ENCODE results near the gene CAST.

GRCh38 chr5:96633820-96634219 lies 28.4 kb upstream of the CAST start:
- TF ChIP-seq, protein P1, sequence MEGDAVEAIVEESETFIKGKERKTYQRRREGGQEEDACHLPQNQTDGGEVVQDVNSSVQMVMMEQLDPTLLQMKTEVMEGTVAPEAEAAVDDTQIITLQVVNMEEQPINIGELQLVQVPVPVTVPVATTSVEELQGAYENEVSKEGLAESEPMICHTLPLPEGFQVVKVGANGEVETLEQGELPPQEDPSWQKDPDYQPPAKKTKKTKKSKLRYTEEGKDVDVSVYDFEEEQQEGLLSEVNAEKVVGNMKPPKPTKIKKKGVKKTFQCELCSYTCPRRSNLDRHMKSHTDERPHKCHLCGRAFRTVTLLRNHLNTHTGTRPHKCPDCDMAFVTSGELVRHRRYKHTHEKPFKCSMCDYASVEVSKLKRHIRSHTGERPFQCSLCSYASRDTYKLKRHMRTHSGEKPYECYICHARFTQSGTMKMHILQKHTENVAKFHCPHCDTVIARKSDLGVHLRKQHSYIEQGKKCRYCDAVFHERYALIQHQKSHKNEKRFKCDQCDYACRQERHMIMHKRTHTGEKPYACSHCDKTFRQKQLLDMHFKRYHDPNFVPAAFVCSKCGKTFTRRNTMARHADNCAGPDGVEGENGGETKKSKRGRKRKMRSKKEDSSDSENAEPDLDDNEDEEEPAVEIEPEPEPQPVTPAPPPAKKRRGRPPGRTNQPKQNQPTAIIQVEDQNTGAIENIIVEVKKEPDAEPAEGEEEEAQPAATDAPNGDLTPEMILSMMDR (IDR thresholded peaks at IDR 0.05; ENCODE audit: insufficient read depth, low read depth, low read length), result no peak
- TF ChIP-seq EZH2 (IDR thresholded peaks at IDR 0.05; ENCODE audit: insufficient read depth, low read length), result no peak

Data from astrocyte (in vitro differentiated cells and primary cell).